Stimulated activated CD4-positive, alpha-beta T cell treated with anti-CD3 and anti-CD28 coated beads, Interleukin-4, amount 100 ng/mL, for 4 hours (primary cell): ENCODE results near the gene CUL3.

Experiments used
- DNase-seq, 2 experiments: peaks; one replicate each; pipeline ENCODE4 v3.0.0-alpha.2; 2020

Gene CUL3

GRCh38 chr2:224579411-224579810, 5.8 kb downstream of the CUL3 start:
- no peak for DNase-seq

- no peak for DNase-seq
These were observed 7.6 kb downstream of the CUL3 start for GRCh38 chr2:224577541-224577940.

GRCh38 chr2:224576088-224576715, 9.0 kb downstream of the CUL3 start:
- DNase-seq, result no peak

- DNase-seq, result no peak
These were observed 10.6 kb downstream of the CUL3 start for GRCh38 chr2:224574423-224575084.

GRCh38 chr2:224573724-224574123, 11.4 kb downstream of the CUL3 start:
- DNase-seq, result no peak

GRCh38 chr2:224572338-224572737, 12.8 kb downstream of the CUL3 start:
- DNase-seq, result no peak

GRCh38 chr2:224570328-224570993, 14.7 kb downstream of the CUL3 start:
- DNase-seq, result no peak

- DNase-seq, result no peak
These were observed 15.5 kb downstream of the CUL3 start for GRCh38 chr2:224569654-224570053.

GRCh38 chr2:224565452-224566035, 19.6 kb downstream of the CUL3 start:
- DNase-seq, result no peak

GRCh38 chr2:224563537-224563936, 21.6 kb downstream of the CUL3 start:
- no peak for DNase-seq

- DNase-seq, result no peak
These were observed 22.3 kb downstream of the CUL3 start for GRCh38 chr2:224562831-224563230.

GRCh38 chr2:224561234-224562005, 23.7 kb downstream of the CUL3 start:
- DNase-seq, result no peak

- DNase-seq, result no peak
These were observed 24.6 kb downstream of the CUL3 start for GRCh38 chr2:224560549-224560948.

- DNase-seq, result no peak
These were observed 27.6 kb downstream of the CUL3 start for GRCh38 chr2:224557610-224558009.

GRCh38 chr2:224556381-224556780, 28.8 kb downstream of the CUL3 start:
- no peak for DNase-seq

GRCh38 chr2:224555823-224556366, 29.3 kb downstream of the CUL3 start:
- DNase-seq, result no peak

- no peak for DNase-seq
These were observed 32.4 kb downstream of the CUL3 start for GRCh38 chr2:224552771-224553170.

- no peak for DNase-seq
These were observed 33.5 kb downstream of the CUL3 start for GRCh38 chr2:224551693-224552092.

GRCh38 chr2:224546926-224547325, 38.2 kb downstream of the CUL3 start:
- DNase-seq, result no peak

- no peak for DNase-seq
These were observed 39.1 kb downstream of the CUL3 start for GRCh38 chr2:224545884-224546644.

- DNase-seq, result no peak
These were observed 41.2 kb downstream of the CUL3 start for GRCh38 chr2:224543939-224544338.

- no peak for DNase-seq
These were observed 46.5 kb downstream of the CUL3 start for GRCh38 chr2:224538561-224539138.
